IPS DF 19.7 (cell line): ENCODE results near the gene IFNLR1.
"Not testable (repeated sequence)": the region's sequence is repeated elsewhere in the genome, so short reads cannot be mapped to it uniquely, and the experiment has no call there.

ENCODE experiments used
- DNase-seq: peaks from one replicate; pipeline ENCODE4 v3.0.0-alpha.2; 2013; ENCODE audit warnings: low read depth, low spot score

Gene IFNLR1

DNA sequence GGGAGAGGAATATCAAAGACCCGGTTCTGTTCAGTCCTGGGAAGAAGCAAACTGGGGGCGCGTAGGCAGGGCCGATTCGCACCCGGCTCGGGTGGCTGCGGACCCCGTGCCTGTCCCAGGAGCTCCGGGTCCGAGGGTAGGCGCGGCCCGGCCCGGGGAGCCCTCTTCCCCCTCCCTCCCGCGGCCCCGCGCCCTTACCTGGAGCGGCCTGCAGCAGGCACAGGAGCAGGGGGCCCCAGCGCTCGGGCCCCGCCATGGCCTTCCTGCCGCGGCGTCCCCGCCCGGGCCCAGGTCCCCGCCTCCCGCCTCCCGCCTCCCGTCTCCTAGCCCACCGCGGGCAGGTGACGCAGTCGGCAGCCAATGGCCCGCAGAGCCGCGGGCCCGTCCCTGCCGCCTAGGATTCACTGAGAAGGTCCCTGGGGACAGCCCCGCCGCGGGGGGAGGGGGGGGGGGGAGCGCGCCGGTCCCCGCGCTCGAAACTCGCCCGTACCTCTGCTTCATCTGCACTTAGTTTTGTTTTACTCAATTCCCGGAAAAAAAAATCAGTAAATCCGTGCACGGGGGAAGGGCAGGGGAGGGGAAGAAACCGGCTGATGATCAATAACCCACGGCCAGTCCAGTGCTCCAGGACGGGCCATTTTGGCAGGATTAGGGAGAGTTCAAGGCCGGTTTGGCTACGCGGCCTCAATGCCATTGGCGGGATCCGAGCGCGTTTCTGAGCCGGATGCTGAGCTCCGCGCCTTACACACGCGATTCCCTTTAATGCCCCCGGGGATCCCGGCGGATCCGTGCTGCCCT, at the start of gene IFNLR1:
Gene IFNLR1, minus strand, starts transcription at position 297 of the 798 bp plus-strand sequence. Its CDS starts 41 bp downstream, at position 256.
- no peak for DNase-seq

DNA sequence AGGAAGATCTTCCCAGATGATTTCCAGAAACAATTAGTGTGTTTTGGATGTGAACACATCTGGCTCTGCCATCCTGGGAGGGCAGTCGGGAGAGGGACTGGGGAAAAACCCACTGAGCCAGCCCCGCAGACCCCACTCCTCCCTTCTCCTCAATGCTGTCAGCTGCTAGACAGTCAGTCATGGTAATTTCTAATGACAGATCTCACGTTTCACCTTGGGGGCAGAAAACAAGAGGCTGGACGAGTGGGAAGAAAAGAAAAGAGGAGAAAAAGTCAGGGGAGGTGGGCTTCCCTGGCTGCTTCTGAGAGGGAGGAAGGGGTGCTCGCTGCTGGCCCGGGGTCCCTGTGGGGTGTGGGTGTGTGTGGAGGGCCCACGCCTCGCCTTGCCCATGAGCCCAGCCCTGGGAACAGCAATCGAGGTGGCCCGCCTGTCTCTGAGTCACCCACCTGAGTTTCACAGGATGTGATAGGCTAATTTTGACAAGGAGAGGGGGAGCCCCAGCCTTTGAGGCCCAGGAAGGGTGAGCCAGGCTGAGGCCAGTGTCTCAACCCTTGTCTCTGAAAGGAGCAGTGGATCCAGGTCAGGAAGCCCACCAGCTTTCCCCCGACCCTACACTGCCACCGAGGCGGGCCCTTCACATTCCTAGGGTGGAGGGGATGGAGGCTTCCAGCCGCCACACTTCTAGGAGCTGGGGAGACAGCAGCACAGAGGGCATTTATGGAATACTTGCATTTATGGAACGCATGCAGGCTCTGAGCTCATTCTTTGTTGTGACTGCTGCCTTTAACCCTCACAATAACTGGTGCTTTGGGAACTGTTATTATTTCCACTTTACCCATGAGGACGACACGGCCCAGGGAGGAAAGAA, 49.1 kb upstream of the IFNLR1 start:
- DNase-seq: no peak

DNA sequence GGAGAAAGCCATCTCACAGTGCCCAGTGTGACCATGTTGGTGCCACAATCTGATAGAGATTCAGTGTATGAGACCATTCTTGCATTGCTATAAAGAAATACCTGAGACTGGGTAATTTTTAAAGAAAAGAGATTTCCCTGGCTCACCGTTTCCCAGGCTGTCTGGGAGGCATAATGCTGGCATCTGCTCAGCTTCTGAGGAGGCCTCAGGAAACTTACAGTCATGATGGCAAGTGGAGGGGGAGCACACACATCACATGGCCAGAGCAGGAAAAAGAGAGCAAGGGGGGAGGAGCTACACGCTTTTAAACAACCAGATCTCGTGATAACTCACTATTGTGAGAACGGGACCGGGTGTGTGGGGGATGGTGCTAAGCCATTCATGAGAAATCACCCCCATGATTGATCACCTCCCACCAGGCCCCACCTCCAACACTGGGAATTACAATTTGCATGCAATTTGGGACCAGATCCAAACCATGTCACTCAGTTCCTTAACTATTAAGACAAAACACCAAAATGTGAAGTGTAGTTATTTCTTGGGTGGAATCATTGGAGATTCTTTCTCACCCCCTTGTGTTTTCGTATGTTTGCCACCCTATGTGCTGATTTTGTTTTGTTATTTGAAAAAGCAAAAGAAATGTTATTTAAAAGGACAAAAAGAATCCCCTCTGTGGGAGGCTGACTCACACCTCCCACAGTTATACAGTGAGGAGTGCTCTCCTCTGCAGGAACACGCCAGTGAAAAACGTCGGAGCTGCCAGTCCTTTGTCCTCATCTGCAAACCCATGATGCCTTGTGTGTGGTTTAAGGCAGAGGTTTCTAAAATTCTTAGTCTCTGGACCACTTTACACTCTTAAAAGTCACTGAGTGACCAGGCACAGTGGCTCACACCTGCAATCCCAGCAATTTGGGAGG, 46.9 kb upstream of the IFNLR1 start:
- DNase-seq: no peak

DNA sequence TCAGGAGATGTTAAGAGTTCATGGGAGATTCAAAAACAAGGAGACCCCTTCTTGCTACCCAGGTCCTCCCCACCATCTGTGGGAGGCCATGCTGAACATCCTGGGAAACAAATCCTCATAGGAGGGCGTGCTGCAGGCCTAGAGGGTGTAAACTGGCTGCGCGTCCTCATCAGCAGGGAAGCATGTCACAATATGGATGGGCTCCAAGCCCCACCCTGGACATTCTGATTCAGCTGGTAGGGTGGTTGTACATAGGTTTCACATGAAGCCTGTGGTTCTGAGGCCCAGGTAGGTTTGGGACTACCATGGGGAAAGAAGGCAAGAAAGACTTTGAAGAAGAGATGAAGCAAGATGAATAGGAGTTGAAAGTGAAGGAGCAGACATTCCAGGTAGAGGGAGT, 44.6 kb upstream of the IFNLR1 start:
- DNase-seq: no peak

DNA sequence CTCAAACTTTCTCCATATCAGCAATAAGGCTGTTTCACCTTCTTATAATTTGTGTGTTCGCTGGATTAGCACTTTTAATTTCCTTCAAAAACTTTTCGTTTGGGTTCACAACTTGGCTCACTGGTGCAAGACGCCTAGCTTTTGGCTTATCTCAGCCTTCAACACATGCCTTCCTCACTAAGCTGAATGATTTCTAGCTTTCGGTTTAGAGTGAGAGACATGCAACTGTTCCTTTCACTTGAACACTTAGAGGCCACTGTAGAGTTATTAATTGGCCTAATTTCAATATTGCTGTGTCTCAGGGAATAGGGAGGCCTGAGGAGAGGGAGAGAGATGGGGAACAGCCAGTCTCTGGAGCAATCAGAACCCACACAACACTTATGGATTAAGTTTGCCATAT, 41.2 kb upstream of the IFNLR1 start:
- no peak for DNase-seq

DNA sequence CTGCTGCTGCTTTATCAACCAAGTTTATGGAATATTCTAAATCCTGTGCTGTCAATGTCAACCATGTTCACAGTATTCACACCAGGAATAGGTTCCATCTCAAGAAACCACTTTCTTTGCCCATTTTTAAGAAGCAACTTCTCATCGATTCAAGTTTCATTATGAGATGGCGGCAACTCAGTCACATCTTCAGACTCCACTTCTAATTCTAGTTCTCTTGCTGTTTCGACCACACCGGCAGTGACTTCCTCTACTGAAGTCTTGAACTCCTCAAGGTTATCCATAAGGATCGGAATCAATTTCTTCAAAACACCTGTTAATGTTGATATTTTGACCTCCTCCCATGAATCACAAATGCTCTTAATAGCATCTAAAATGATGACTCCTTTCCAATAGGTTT, 39.7 kb upstream of the IFNLR1 start:
- no peak for DNase-seq

DNA sequence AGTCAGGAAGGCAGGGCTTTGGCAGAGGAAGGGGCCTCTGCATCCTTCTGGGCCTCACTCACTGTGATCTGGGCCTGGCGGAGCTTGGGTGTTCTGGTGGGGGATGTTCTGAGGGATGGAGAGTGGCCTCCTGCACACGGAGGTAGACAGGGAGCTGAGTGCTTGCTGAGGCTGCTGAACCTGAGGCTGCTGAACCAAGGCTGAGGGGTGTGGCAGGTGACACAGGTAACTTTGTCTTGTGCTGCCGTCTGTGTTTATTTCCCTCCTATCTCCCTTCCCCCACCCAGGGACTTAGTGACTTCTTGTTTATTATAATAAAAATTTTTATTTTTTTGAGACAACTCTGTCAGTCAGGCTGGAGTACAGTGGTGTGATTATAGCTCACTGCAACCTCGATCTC, 37.7 kb upstream of the IFNLR1 start:
- DNase-seq: no peak

DNA sequence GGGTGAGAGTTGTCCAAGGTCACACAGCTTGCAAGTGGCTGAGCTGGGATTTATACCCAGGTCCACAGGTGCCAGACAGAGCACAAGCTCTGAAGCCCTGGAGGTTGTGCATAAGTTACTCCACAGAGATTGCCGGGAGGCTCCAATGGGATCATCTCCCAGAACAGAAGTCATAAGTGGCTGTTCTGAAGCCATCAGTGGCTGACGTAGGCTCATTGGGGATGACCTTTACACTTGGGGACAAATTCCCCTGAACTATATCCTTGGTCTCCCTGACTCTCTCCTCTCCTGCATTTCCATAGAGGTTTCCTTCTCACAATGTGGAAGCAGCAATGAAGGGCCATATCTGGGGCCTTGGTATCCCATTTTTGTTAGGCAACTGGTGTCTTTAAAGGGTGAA, 37.0 kb upstream of the IFNLR1 start:
- DNase-seq: no peak

DNA sequence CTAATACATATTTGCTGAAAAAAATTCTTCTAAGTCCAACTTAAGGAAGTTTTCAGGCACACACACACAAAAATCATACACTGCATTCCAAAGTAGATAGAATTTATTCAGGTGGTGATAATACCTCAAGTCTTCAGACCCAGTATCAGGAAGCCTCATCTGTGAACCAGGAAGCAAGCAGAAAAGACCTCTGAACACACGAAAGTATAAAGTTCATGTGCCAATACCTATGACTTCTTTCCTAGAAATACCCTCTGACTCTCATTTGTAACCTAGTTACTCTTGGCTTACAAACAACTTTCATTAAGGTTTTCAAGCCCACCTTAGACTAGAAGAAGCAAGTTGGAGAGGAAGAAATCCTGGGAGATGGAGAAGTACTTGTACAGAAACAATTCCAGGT, 35.7 kb upstream of the IFNLR1 start:
- DNase-seq: no peak

DNA sequence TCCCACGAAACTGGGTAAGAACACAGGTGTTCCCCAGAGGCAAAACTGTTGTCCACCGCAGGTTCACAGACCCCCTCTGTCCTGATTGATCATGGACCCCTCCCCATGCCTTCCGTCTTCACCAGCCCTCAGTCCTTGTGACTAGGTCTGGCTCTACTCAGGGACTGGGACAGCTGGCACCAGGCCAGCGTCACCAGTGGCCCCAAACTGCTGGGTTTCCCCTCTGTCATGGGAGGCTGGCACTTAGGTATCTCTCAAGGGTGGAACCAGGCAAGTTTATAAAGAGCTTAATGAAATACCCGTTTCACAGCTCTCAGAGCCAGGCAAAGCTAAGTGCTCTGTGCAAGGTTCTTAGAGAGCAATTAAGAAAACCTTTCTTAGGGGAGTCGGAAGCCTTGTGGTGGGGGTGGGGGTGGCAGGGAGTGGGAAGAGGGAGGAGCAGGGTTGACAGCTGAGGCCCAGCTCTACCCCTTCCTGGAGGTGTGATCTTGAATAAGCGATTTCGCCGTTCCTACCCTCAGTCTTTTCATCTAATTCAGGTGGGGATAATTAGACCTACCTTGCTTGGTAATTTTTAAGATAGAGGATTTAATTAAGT, 35.0 kb upstream of the IFNLR1 start:
- no peak for DNase-seq

DNA sequence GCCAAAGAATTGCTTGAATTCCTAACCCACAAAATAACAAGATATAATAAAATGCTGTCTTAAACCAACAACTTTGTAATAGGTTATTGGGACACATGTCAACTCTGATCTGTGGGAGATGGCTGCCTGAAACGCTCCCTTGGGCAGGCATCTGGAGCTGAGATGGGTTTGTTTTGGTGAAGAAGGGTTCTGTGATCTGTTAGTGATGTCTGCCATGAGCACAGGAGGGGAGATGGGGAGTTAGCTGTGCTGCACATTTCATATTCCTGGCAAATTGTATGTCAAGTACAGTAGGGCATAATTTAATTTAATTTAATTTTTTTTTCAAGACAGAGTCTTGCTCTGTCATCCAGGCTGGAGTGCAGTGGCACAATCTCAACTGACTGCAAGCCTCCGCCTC, 34.2 kb upstream of the IFNLR1 start:
- DNase-seq: no peak

DNA sequence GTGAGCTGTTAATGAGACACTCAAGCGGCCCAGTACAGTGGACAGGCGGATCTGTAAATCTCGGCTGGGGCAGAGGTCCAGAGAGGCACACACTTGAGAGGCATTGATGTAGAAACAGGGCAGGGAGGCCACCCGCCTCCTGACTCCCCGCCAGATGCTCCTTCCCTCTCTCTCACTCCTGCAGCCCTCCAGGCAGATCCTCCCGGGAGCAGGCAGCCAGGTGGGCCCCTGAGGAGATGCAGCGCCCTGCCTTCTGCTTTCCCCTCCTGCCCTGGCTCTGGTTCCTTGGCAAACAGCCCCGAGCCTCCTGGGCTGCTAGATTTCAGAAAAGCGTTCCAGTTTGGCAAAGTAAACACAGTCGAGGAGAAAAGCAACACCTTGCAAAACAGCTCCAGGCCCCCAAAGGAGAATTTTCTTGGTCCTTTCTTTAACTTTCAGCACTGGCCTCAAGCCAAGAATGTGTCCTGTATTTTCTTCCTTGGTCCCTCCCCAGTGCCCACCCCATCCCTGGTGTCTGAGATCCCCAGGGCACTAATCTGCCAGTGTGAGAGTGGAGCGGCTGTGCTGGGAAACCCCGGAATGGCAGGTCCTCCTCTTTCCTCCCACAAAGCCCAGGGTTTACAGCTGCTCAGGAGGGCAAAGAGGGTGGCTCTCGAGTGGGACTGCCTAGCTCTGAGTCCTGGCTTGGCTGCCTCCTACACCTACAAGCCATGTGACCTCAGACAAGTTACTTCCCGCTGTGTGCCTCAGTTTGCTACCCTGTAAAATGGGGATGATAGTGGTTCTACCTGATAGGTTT, 29.4 kb upstream of the IFNLR1 start:
- no peak for DNase-seq

DNA sequence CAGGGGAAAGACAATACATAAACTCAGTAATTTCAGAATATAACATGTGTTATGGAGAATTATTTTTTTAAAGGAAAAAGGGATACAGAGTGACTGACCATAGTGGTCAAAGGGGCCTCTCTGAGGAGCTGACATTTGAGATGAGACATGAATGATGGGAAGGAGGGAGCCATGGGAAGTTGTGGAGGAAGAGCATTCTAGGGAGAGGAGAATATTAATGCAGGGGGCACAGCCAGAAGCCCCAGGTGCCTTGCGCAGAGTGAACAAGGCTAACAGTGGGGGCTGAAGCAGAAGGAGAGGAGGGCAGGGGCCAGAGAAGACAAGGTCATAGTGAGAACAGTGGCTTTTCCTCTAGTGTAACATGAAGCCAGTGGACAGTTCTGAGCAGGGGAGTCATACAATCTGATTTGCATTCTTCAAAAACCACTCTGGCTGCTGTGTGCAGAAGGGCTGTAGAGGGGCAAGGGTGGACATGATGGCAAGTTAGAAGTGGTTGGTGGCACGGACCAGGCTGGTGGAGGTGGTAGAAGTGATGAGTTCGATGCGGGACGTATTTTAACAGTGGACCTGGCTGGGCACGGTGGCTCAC, 28.2 kb upstream of the IFNLR1 start:
- no peak for DNase-seq

DNA sequence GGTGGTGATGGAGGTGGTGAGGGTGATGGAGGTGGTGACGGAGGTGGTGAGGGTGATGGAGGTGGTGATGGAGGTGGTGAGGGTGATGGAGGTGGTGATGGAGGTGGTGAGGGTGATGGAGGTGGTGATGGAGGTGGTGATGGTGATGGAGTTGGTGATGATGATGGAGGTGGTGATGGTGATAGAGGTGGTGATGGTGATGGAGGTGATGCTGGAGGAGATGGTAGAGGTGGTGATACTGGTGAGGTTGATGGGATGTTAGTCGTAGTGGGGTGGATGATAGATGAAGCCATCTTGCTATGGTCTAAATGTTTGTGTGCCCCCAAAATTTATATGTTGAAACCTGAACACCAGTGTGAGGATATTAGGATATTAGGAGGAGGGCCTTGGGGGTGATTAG, 25.3 kb upstream of the IFNLR1 start:
- DNase-seq: no peak

DNA sequence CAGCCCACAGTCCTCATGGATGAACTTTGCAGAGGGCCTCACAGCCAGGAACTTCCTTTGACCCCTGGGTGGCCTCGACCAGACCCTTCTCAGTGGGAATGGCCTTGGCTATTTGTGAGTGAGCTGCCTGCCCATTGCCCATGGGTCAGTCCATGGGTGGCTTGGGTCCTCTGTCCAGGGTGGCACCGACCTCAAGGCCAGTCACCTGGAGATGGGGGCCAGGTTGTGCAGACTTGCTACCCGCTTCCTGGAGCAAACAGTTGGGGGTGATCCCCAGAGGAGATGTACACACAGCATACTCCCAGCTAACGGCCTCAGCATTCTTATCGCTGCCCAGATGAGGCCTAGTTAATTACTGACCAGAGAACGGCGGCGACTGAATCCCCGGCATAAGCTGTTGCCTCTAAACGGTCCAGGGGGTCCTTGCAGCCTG, 23.1 kb upstream of the IFNLR1 start:
- DNase-seq: no peak

DNA sequence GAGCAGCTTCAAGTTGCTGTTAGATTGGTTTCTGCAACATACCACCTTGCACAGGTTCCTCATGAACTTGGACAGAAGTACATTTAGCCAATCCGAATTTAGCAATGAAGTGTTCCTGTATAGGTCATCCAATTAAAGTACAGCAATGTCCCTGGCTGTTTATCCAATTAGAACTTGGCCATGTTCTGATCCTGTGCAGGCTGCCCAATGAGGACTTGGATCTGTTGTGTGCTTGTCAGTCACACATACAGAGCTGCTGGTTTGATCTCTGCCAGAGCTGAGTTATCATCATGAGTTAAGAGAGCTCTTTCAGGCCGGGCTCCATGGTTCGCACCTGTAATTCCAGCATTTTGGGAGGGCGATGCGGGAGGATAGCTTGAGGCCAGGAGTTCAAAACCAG, 22.0 kb upstream of the IFNLR1 start:
- no peak for DNase-seq

DNA sequence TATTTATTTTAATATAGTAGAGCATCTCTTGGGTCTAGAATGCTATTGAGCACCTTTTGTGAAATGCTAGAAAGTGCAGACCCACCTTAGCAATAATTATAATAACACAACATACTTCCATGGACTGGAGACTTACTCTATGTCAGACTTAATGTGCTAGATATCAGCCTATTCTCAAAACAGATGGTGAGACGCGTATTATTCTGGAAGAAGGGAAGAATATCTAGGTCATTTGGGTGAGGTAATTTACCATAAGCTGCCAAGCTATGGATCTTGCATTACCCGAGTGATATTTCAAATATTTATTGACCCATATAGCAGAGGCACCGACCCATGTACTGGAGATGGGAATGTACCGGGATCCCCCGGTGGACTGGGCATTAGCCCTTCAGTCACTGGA, 20.6 kb upstream of the IFNLR1 start:
- no peak for DNase-seq

DNA sequence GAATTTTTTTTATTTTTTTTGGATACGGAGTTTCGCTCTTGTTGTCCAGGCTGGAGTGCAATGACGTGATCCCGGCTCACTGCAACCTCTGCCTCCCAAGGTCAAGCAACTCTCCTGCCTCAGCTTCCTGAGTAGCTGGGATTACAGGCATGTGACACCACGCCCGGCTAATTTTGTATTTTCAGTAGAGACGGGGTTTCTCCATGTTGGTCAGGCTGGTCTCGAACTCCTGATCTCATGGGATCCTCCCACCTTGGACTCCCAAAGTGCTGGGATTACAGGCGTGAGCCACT, 20.3 kb upstream of the IFNLR1 start:
- DNase-seq: not testable (repeated sequence)

DNA sequence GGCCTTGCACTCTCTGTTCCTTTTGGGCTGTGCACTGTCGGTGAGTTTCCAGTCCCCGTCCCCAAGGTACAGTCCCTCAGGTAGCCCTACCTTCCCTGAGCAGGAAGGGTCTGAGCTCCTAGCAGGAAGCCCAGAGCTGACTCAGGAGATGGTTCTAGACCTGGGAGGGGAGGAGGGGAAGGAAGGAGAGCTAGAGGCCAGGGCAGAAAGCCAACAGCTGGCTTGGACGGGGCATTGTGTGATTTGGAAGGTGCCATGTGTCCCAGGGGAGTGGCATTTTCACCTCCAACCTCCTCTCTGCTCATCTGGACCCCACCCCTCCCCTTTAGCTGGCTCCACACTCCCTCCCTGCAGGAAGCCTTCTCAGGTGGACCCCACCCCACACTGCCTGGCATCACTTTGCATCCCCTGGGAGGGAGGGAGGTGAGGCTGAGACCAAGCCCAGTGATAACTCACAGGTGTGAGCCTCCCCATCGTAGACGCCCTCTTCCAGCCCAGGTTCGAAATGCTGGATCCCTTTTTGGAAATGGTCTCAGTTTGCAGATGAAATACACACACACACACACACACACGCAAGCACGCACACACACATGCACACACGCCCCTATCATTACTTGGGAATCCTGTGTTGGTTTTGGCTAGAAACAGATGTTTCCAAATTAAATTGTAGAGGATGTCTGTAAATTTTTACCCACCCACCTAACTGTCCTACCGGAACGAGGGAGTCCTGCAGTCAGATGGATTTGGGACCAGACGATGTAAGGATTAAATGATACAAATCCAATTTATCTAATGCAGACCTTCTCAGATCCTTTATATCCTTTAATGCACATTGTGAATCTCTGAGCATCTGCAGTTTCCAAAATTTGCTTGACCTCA, 19.7 kb upstream of the IFNLR1 start:
- DNase-seq: no peak
